Activated T-cell treated with anti-CD3 and anti-CD28 coated beads for 4 hours (primary cell): ENCODE data around the gene SENP5.
A peak's percentile ranks its signal among the peaks of the same experiment; 100 is the strongest.
"Not testable (repeated sequence)": the region's sequence is repeated elsewhere in the genome, so short reads cannot be mapped to it uniquely, and the experiment has no call there.

Experiments
- DNase-seq: peaks from one replicate; pipeline ENCODE4 v3.0.0-alpha.2; 2020

The SENP5 gene

DNA sequence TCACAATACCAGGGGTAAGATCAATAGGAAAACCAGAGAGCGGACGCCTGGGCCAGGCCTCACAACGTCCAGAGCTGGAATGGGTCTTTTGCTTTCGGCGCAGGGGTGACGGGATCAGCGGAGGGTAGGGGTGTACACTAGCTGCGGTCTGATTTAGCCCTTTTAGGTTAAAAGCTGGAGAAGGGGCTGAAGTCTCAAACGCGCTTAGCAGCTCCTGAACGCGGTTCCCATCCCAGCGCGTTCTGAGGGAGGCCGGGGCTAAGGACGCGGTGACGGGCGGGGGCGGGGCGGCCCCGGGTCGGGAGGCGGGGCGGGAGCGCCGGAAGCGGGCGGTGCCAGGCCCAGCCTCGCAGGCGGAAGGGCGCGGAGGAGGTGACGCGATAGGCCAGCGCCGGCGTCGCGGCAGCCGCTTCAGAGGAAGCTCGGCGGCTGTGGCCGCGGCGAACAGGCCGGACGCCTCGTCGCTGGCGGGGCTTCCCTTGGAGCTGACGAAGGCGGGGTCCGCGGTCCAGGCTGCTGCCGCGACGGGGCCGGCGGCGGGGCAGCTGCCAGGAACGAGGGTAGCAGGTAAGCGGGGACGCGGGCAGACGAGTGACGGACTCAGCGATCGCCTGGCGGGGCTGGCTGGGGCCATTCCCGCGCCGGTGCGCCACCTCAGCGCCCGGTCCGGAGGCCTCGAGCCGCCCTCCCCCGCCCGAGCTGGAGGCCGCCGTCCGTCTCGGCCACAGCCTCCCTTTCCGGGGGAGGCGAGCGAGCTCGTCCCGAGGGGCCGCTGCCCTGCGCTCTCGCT is at the start of gene SENP5:
SENP5 (plus strand) TSS at position 414 of the 790 bp plus-strand sequence. CDS start 17,262 bp downstream, outside the sequence.
- peak; percentile 86 for DNase-seq

GRCh38 chr3:196821806-196822355 is 45.8 kb upstream of the SENP5 start:
- no peak for DNase-seq

DNA sequence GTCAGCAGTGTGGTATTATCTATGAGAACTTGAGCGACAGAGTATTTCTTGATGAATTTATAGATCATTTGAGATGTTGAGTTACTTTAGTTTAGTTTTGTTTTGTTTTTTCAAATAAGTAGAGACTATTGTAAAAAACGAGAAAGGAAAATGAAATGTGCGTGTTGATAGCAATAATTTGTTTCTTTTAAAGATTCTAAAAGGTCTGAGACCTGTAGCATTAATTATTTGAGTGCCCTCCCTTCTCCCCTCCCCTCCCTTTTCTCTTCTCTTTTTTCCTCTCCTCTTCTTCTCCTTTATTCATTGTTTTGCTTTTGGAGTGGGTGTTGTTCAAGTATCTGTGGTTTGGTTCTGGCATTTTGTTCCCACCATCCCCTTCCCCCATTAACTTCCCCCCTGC is 38.1 kb upstream of the SENP5 start:
- not testable (repeated sequence) for DNase-seq

GRCh38 chr3:196835086-196835485 is 32.6 kb upstream of the SENP5 start:
- DNase-seq = no peak

GRCh38 chr3:196836626-196837025 is 31.1 kb upstream of the SENP5 start:
- not testable (repeated sequence) for DNase-seq

- DNase-seq = peak; percentile 66
Observed at GRCh38 chr3:196837819-196838420, 29.8 kb upstream of the SENP5 start.

- not testable (repeated sequence) for DNase-seq
Observed at GRCh38 chr3:196839351-196839750, 28.4 kb upstream of the SENP5 start.

DNA sequence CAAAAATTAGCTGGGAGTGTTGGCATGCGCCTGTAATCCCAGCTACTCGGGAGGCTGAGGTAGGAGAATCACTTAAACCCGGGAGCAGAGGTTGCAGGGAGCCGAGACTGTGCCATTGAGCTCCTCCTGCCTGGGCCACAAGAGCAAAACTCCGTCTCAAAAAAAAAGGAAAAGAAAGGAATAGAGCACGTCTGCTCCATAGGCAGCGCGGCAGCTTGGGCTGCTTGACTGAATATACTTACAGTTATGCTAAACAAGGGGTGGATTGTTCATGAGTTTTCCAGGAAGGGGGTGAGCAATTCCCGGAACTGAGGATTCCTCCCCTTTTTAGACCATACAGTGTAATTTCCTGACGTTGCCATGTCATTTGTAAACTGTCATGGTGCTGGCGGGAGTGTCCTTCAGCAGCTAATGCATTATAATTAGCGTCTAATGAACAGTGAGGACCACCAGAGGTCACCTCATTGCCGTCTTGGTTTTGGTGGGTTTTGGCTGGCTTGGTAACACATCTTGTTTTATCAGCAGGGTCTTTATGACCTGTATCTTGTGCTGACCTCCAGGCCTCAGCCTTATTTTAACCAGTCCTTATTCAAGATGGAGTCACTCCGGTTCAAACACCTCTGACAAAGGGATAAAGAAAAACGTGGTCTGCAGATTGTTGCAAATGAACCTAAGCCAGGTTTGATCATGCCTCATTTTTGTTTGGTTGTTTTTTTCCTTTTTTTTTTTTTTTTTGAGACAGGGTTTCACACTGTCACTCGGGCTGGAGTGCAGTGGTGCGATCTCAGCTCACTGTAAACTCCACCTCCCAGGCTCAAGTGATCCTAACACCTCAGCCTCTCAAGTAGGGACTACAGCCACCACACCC is 24.9 kb upstream of the SENP5 start:
- no peak for DNase-seq

GRCh38 chr3:196843435-196844110 is 24.1 kb upstream of the SENP5 start:
- no peak for DNase-seq

GRCh38 chr3:196844235-196845219 is 23.2 kb upstream of the SENP5 start:
- DNase-seq = not testable (repeated sequence)

DNA sequence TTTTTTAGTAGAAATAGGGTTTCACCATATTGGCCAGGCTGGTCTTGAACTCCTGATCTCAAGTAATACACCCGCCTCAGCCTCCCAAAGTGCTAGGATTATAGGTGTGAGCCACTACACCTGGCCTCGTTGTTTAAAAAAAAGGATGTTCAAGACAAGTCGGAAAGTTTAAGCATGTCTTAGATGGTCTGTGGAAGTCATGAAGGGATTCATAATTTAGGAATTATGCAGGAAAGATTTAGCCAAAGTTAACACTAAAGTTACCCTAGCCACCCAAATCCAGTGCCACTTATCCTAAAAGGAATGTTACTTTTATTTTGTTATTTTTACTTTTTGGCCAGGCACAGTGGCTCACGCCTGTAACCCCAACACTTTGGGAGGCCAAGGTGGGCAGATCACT is 19.3 kb upstream of the SENP5 start:
- DNase-seq = not testable (repeated sequence)

- no peak for DNase-seq
Observed at GRCh38 chr3:196849180-196849741, 18.5 kb upstream of the SENP5 start.

DNA sequence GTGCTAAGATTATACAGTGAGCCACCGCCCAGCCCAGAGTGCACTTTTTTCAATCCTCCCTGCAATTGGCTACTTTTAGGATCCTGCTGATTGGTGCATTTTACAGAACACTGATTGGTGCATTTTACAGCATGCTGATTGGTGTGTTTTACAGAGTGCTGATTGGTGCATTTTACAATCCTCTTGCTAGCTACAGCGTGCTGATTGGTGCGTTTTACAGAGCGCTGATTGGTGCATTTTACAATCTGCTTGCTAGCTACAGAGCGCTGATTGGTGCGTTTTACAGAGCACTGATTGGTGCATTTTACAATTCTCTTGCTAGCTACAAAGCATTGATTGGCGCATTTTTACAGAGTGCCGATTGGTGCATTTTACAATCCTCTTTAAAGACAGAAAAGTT is 4.7 kb upstream of the SENP5 start:
- DNase-seq = not testable (repeated sequence)

GRCh38 chr3:196867155-196867506 is 589 bp upstream of the SENP5 start:
- no peak for DNase-seq

DNA sequence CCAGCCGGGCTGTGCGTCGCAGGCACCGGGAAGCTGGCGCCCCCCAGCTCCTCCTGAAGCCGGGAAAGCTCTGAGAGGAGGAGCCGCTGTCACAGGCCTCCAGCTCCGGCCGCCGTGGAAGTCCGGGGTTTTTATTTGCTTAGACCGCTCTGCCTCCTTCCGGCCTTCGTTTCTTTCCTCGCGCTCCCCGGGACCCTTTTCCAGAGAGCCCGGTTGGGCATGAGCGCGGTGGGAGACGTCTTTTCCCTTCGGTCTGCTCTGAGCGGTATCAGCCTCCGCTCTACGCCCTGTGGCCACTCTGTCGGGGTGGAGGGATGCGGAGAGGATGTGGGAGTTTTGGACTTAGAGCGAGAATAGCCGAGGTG is 559 bp downstream of the SENP5 start:
- DNase-seq = no peak

DNA sequence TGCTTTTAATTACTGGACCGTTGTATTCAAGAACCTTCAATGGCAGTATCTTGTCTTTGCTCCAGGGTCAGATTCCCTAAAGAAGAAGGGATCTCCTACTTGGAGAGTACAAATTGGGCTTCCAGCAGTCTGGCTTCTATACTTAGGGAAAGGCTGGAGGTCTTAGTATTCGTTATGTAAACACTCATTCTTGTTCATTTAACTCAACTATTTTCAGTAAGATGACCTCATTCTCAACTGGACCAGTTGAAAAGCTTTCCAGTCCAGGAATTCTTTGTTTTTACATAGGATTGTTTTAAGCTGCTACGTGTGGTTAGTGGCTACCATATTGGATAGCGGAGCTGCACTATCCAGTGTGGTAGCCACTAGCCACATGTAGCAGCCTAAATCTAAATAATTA is 4.6 kb downstream of the SENP5 start:
- DNase-seq = no peak

DNA sequence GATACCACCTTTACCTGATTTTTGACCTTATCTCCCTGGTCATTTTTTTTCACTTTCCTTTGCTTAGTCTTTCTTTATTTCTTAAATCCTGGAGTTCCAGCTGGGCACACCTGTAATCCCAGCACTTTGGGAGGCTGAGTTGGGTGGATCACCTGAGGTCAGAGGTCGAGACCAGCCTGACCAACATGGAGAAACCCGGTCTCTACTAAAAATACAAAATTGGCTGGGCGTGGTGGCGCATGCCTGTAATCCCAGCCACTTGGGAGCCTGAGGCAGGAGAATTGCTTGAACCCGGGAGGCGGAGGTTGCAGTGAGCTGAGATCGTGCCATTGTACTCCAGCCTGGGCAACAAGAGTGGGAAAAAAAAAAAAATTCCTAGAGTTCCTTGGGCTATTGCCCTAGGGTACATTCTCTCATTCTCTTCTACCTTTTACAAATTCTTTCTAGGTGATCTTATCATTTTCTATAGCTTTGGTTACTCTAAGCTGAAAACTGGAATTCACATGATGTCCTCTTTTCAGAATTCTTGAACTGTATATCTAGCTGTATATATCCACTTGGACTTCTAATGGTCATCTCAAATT is 6.9 kb downstream of the SENP5 start:
- DNase-seq = not testable (repeated sequence)

GRCh38 chr3:196875258-196875657 is 7.5 kb downstream of the SENP5 start:
- DNase-seq = no peak

- no peak for DNase-seq
Observed at GRCh38 chr3:196883361-196883760, 15.6 kb downstream of the SENP5 start.

DNA sequence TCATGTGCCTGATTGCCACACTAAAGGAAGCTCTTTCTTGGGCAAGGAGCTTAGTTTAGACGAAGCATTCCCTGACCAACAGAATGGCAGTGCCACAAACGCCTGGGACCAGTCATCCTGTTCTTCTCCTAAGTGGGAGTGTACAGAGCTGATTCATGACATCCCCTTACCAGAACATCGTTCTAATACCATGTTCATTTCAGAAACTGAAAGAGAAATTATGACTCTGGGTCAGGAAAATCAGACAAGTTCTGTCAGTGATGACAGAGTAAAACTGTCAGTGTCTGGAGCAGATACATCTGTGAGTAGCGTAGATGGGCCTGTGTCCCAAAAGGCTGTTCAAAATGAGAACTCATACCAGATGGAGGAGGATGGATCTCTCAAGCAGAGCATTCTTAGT is 18.4 kb downstream of the SENP5 start:
- DNase-seq = no peak
